Peyer's patch (tissue), 4 donors: ENCODE results near the gene FXYD7.

Experiments
- CTCF ChIP-seq, 6 experiments: fragments of 450-650 bp in 4 of 6; fragments of 200-600 bp in 2 of 6; sonication (generic) in 1 of 6; IDR thresholded peaks; one replicate each; pipeline ENCODE4 v1.5.1; 2017 to 2019; ENCODE audit warnings: antibody characterized with exemption in 6 of 6, mild to moderate bottlenecking in 3 of 6, moderate library complexity in 1 of 6
- POLR2A ChIP-seq, 2 donors: fragments of 450-650 bp; IDR thresholded peaks; one replicate each; pipeline ENCODE4 v1.5.1; 2017; ENCODE audit warnings: antibody characterized with exemption in 2 of 2, mild to moderate bottlenecking in 2 of 2, moderate library complexity in 2 of 2

- TF ChIP-seq CTCF (IDR thresholded peaks at IDR 0.05), result no peak
- TF ChIP-seq POLR2A (IDR thresholded peaks at IDR 0.05), result no peak
Observed at GRCh38 chr19:35119091-35119490, 24.0 kb upstream of the FXYD7 start.
